ENCODE data around the gene PRDM15.

The PRDM15 gene, protein sequence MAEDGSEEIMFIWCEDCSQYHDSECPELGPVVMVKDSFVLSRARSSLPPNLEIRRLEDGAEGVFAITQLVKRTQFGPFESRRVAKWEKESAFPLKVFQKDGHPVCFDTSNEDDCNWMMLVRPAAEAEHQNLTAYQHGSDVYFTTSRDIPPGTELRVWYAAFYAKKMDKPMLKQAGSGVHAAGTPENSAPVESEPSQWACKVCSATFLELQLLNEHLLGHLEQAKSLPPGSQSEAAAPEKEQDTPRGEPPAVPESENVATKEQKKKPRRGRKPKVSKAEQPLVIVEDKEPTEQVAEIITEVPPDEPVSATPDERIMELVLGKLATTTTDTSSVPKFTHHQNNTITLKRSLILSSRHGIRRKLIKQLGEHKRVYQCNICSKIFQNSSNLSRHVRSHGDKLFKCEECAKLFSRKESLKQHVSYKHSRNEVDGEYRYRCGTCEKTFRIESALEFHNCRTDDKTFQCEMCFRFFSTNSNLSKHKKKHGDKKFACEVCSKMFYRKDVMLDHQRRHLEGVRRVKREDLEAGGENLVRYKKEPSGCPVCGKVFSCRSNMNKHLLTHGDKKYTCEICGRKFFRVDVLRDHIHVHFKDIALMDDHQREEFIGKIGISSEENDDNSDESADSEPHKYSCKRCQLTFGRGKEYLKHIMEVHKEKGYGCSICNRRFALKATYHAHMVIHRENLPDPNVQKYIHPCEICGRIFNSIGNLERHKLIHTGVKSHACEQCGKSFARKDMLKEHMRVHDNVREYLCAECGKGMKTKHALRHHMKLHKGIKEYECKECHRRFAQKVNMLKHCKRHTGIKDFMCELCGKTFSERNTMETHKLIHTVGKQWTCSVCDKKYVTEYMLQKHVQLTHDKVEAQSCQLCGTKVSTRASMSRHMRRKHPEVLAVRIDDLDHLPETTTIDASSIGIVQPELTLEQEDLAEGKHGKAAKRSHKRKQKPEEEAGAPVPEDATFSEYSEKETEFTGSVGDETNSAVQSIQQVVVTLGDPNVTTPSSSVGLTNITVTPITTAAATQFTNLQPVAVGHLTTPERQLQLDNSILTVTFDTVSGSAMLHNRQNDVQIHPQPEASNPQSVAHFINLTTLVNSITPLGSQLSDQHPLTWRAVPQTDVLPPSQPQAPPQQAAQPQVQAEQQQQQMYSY

GRCh38 chr21:41879190-41879998 lies at the start of gene PRDM15:
Gene PRDM15 (minus strand): TSS chr21:41879344. CDS start chr21:41860363, 18,981 bp downstream.
- DNase-seq (ENCODE audit: low read depth in 1 of 2, low spot score in 1 of 2), result peak; percentile 77 to 79

GRCh38 chr21:41928621-41929220 lies 49.6 kb upstream of the PRDM15 start:
- no peak for DNase-seq (ENCODE audit: low read depth in 1 of 2, low spot score in 1 of 2)

GRCh38 chr21:41927727-41928409 lies 48.7 kb upstream of the PRDM15 start:
- no peak for DNase-seq (ENCODE audit: low read depth in 1 of 2, low spot score in 1 of 2)

DNA sequence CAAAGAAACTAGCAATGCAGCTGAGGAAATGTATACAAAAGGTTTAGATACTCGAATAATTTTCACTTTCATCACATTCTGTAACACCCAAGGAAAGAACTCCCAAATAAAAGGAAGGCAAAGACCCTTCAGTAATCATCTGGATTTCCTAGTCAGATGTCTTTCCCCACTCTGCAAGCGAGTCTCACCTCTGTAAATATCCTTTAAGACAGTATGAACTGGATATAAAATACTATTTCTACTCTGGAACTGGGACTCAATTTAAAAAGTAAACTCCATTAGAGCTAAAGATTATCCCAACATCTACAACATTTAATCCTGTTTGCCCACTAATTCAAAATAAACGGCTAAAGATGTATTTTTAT lies 47.6 kb upstream of the PRDM15 start:
- DNase-seq (ENCODE audit: low read depth in 1 of 2, low spot score in 1 of 2), result no peak

DNA sequence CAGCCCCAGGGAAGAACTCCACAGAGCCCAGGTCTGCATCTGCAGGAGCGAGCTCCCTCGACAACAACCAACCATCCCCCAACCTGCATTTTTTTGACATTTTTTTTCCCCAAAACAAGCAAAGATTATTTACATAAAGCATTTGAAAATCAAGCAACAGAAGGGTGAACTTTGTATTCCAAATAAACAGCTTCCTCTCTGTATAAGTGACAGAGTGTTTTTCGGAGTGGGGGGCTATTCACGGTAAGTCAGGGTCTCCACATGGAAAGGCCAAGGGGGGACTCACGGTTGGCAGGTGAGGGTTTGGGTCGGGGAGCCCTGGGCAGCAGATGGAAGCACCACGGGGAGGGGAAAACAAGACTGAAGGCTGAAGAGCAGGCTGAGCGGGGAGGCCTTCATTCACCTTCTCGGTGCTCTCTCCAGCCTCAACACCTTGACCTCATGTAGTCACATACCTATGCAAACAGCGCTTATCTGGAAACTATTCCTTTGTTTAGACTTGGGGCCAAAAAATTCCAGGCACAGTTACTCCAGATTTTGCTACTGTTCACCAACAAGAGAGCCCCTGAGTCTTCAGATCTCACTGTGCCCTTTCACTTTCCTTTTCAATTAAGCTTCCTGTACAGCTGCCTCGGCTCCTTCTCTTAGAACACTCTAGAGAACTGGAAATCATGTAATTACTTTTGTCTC lies 47.1 kb upstream of the PRDM15 start:
- peak in 1 of 2 donors; percentile 32 for DNase-seq (ENCODE audit: low read depth in 1 of 2, low spot score in 1 of 2)

DNA sequence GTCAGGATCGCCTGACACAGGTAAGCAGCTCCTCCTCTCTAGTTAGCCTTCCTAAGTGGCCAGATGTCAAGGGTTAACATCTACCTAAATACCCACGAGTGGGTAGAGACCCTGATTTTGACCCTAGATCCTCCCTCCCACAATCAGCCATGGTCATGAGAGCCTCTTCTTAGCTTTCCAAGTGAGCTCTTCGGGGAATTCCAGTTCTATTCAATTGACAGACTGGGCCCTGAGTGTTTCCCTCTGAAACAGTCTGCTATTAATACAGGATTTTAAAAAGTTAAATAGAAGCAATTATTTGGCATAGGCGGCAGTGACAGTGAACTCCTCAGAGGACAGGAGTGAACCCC lies 46.6 kb upstream of the PRDM15 start:
- no peak for DNase-seq (ENCODE audit: low read depth in 1 of 2, low spot score in 1 of 2)

GRCh38 chr21:41924368-41924754 lies 45.2 kb upstream of the PRDM15 start:
- no peak for DNase-seq (ENCODE audit: low read depth in 1 of 2, low spot score in 1 of 2)

- no peak for DNase-seq (ENCODE audit: low read depth in 1 of 2, low spot score in 1 of 2)
Measured at GRCh38 chr21:41923631-41924367, 44.7 kb upstream of the PRDM15 start.

DNA sequence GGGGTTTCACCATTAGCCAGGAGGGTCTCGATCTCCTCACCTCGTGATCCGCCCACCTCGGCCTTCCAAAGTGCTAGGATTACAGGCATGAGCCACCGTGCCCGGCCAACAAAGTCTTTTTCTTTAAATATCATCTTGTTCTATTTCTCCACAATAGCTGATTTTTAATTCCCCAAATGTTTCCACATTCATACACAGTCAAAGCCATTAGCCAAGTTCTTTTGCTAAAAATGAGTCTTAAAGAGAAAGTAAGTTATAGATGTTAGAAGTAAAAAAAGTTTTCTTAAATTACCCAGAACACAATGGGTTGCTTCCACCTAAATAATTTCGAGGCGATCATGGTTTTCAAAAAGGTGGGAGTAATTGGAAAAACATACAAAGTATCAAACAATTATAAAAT lies 44.0 kb upstream of the PRDM15 start:
- no peak for DNase-seq (ENCODE audit: low read depth in 1 of 2, low spot score in 1 of 2)

GRCh38 chr21:41921021-41921420 lies 41.9 kb upstream of the PRDM15 start:
- DNase-seq (ENCODE audit: low read depth in 1 of 2, low spot score in 1 of 2), result no peak

DNA sequence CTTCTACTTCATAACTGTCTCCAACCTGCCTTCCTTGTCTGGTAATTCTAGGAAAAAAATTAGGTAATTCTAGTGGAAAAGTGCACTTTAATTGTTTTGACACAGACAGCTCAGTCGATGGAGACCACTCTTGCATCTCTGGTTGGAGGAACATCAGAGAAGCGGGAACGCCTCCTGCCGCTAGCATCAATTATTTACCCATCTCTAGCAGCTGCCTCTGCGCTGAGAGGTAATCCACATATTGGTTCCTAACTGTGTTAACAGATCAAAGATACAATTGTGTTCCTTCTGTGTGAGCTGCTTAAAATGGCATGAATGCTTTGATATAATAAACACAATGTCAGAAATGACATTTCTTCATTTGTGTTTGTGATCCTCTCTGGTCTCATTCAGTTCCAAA lies 41.3 kb upstream of the PRDM15 start:
- DNase-seq (ENCODE audit: low read depth in 1 of 2, low spot score in 1 of 2), result no peak

- no peak for DNase-seq (ENCODE audit: low read depth in 1 of 2, low spot score in 1 of 2)
Measured at GRCh38 chr21:41919666-41920398, 40.7 kb upstream of the PRDM15 start.

DNA sequence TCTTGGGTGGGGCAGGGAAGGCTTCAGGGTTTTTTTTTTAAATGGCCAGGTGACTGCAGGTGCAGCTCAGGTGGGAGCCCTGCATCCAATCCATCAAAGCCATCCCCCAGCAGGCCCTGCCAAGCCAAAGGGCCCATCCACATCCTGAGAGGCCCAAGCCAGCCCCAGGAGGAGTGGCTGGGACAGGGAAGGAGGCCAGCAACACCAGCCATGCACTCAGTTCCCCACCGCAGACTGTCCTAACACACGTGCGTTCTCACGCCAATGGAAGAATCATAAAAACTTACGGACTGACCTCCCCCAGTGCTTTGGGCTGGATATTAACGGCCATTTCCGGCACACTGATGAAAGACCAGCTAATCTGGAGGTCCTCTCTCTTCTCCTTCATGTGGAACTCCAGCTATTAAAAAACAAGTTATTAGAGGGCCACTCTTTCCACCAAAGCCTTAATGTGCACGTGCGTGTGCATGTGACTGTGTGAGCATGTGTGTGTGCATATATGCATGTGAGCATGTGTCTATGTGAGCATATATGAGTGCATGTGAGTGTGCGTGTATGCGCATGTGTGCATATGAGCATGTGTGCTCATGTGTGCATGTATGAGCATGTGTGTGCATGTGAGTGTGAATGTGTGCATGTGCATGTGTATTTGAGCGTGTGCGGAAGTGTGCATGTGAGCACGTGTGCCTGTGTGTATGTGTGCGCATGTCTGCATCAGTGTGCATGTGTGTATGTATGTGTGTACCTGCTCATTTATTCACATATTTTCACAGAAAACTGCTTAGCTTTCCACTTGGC lies 39.6 kb upstream of the PRDM15 start:
- no peak for DNase-seq (ENCODE audit: low read depth in 1 of 2, low spot score in 1 of 2)

- no peak for DNase-seq (ENCODE audit: low read depth in 1 of 2, low spot score in 1 of 2)
Measured at GRCh38 chr21:41917531-41917930, 38.4 kb upstream of the PRDM15 start.

GRCh38 chr21:41916888-41917433 lies 37.8 kb upstream of the PRDM15 start:
- DNase-seq (ENCODE audit: low read depth in 1 of 2, low spot score in 1 of 2), result no peak

- no peak for DNase-seq (ENCODE audit: low read depth in 1 of 2, low spot score in 1 of 2)
Measured at GRCh38 chr21:41914965-41915364, 35.8 kb upstream of the PRDM15 start.

DNA sequence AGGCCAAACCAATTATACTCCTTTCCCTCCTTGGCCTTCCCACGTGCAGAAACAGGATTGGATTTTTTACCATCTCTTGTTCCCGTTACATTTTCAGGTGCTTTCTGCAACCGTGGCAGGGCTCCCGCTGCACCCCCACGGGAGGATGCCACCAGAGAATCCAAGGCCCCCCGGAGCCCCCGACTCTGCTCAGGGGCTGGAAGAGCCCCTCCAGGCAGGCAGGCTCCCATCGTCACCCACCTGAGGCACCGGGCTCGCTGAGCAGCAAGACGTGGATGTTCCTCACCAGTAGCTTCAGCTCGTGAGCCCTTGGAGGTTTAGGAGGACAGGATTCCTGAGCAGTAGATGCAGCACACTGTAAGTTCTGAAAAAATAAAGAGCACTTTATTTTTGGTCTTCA lies 35.2 kb upstream of the PRDM15 start:
- DNase-seq (ENCODE audit: low read depth in 1 of 2, low spot score in 1 of 2), result no peak

Data from activated CD4-positive, alpha-beta T cell treated with anti-CD3 and anti-CD28 coated beads, Interleukin-2, amount 50 U/mL, for 24 hours (primary cell).